Spinal cord (tissue), 10 donors: ENCODE results near the gene TRIM50. TPM values are rescaled to one million over a fixed set of nuclear protein-coding genes. Genes with fewer than 3 reads are reported as not detected.
"Not testable (repeated sequence)": the region's sequence is repeated elsewhere in the genome, so short reads cannot be mapped to it uniquely, and the experiment has no call there.

Experiments used
- DNase-seq, 6 donors: peaks; one replicate each; pipeline versions ENCODE4 v3.0.0 to v3.0.0-alpha.2; 2013 to 2015; ENCODE audit warnings: low spot score in 6 of 6, low read depth in 4 of 6
- H3K27ac ChIP-seq: one replicate; pipeline ENCODE4 v1.5.1; 2013; ENCODE audit warnings: low read depth, low read length, control low read depth
- H3K27me3 ChIP-seq: one replicate; pipeline ENCODE4 v1.6.1; 2013; ENCODE audit warnings: low read length; ENCODE audit not compliant: control insufficient read depth, insufficient read depth
- H3K36me3 ChIP-seq: one replicate; pipeline ENCODE4 v1.6.1; 2013; ENCODE audit warnings: low read length; ENCODE audit not compliant: control insufficient read depth, insufficient read depth
- H3K4me1 ChIP-seq: one replicate; pipeline ENCODE4 v1.6.1; 2013; ENCODE audit warnings: low read length; ENCODE audit not compliant: control insufficient read depth, insufficient read depth
- H3K4me3 ChIP-seq: one replicate; pipeline ENCODE4 v1.5.1; 2013; ENCODE audit warnings: low read depth, low read length, control low read depth
- H3K9me3 ChIP-seq: one replicate; pipeline ENCODE4 v1.6.1; 2013; ENCODE audit warnings: low read length; ENCODE audit not compliant: control insufficient read depth, insufficient read depth
- WGBS: methylation state at CpG from one replicate; pipeline ENCODE4 v1.1.5; 2013; ENCODE audit warnings: missing lambda C conversion rate; ENCODE audit not compliant: insufficient coverage; 5-methylcytosine and 5-hydroxymethylcytosine counted together
- polyA plus RNA-seq, 2 donors: library from polyadenylated mRNA; unstranded; fragments of 120-200 nt; gene quantifications; one replicate each; pipeline ENCODE4 v1.2.1, GENCODE V29; 2013; ENCODE audit not compliant: insufficient read length in 2 of 2
- total RNA-seq, 2 donors: library from RNA; depleted of rRNA in 1 of 2; stranded (reverse); fragments of 120-200 nt in 1 of 2; fragments of >200 nt in 1 of 2; gene quantifications; one replicate each; pipeline versions ENCODE4 v1.2.3 to v1.2.4, GENCODE V29; 2013 to 2014
- donor health status: healthy.

TRIM50 gene
- total and polyA plus RNA-seq, 4 donors: 0.16 to 0.92 (median 0.22) TPM; not detected in 1

DNA sequence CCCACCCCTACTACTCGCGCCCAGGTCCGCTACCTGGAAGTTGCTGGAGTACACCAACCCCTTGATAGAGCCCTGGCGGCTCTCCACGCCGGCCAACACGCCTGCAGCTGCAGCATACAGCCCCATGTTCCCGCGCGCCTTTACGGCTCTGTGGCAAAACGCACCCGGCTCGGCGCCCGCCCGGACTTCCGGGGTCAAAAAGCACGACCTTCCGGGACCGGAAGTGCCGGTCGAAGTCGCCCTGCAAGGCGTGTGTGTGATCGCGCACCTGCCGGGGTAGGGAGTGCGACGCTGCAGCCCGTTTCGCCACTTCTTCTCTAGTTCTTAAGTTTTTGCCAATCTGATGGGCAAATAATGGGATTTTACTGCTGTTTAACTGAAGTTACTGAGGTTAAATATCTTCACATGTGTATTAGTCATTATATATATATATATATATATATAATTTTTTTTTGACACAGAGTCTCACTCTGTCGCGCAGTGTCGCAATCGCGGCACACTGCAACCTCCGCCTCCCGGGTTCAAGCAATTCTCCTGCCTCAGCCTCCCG, 19.1 kb downstream of the TRIM50 start, which contains the start of gene NSUN5:
NSUN5 (minus strand) TSS at position 162 of the 550 bp plus-strand sequence; CDS start at position 126, 36 bp downstream.
- no peak within 1 kb of the TSS for H3K27ac ChIP-seq
- peaks cover 33% of the 10 kb centered on the region for H3K36me3 ChIP-seq
- 0% methylated on average over 31 of the region's 40 CpGs for WGBS

DNA sequence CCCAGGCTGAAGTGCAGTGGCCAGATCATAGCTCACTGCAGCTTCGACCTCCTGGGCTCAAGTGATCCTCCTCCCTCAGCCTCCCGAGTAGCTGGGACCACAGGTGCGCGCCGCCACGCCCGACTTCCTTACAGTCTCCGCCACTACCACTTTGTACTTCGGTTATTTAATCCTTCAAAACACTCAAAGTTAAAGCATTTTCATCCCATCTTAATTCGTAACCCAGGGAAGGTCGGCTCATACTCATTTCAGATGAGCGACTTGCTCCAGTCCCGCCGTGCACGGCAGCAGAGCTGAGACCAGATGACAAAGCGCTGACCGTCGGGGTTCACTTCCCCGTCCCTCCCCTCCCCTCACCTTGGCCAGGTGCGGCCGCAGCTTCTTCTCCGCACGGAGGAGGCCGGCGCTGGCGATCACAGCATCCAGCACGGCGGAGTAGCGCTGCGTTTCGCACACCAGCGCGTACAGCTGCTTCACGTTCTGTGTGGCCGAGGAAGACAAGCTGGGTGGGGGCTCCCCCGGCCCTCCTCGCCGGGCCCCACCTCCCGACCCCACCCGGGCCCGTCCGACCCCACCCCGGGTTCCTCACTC, 19.7 kb downstream of the TRIM50 start:
- peak overlapping the region; percentile 60 for H3K4me3 ChIP-seq
- no peak overlapping the region for H3K27ac ChIP-seq
- no peak for DNase-seq
- peaks cover 15% of the 10 kb centered on the region for H3K4me1 ChIP-seq
- H3K36me3 ChIP-seq: peaks cover 37% of the 10 kb centered on the region
- no peaks in the 10 kb centered on the region for H3K9me3 ChIP-seq
- WGBS: 12% methylated on average over 37 of the region's 43 CpGs
- H3K27me3 ChIP-seq: no peaks in the 10 kb centered on the region

More for the DNA sequence above, 19.1 kb downstream of the TRIM50 start, which contains the start of gene NSUN5:
- H3K9me3 ChIP-seq: no peaks in the 10 kb centered on the region
- peak within 1 kb of the TSS; percentile 60 for H3K4me3 ChIP-seq
- peaks cover 15% of the 10 kb centered on the region for H3K4me1 ChIP-seq
- DNase-seq: peak; percentile 40 to 94 (median 70)
- no peaks in the 10 kb centered on the region for H3K27me3 ChIP-seq

DNA sequence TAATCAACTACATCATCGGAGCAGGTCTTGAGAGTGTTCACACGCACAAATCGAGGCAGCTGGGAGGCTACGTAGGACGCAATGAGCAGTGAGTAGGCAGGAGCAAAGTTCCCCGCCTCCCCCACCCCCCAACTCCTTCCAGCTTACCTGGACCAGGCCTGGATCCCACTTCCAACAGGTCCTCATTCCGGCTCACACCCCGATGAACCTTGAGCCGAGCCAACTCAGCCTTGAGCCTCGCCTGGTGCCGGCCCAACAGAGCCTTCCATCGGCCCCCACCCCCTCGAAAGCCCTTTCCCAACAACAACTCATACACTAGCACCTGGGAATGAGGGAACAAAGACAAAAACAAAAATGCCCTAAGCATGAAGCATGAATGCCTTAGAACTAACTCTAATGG, 20.4 kb downstream of the TRIM50 start:
- no peak overlapping the region for H3K4me3 ChIP-seq
- H3K9me3 ChIP-seq: no peaks in the 10 kb centered on the region
- H3K36me3 ChIP-seq: peaks cover 35% of the 10 kb centered on the region
- whole genome bisulfite sequencing: 93% methylated on average over 10 of the region's 13 CpGs
- no peaks in the 10 kb centered on the region for H3K27me3 ChIP-seq
- DNase-seq: no peak
- no peak overlapping the region for H3K27ac ChIP-seq
- H3K4me1 ChIP-seq: peaks cover 15% of the 10 kb centered on the region

DNA sequence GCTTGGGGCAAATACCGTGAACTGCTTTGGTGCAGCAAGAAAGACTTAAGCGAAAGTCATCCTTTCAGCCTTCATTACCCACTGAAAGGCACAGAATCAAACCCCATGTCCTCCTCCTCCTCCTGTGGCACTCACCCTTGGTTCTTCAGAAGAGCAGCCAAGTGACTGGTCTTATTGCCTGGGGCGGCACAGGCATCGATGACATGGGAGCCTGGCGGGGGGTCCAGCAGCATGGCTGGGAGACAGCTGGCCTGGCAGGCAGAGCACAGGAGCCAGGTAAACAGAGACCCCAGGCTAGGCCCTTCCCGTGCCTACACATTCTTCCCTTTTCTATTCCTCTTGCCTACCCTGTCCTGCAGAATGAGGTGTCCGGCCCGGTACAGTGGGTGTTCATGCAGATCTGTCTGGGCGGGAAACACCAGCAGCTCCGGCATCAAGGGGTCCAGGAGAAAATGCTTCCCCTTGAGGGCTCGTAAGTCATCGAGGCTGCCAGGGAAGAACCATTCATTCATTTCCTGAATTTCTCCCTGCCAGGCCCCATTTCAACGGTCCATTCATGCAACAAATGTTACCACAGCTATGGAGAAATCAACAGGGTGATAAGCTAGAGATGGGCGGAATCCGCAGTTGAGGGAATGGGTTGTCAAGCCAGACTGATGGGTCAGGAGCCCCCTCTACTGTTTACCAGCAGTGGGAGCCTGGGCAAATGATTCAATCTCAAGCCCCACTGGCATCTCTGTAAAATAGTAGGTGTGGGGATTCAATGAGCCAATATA, 23.1 kb downstream of the TRIM50 start:
- WGBS: 90% methylated on average over 5 of the region's 15 CpGs
- Histone ChIP-seq H3K36me3 (peaks cover 37% of the 10 kb centered on the region), H3K4me1 (peaks cover 15% of the 10 kb centered on the region)
- not testable (repeated sequence) for H3K4me3 ChIP-seq, H3K27me3 ChIP-seq, H3K27ac ChIP-seq, DNase-seq, H3K9me3 ChIP-seq

DNA sequence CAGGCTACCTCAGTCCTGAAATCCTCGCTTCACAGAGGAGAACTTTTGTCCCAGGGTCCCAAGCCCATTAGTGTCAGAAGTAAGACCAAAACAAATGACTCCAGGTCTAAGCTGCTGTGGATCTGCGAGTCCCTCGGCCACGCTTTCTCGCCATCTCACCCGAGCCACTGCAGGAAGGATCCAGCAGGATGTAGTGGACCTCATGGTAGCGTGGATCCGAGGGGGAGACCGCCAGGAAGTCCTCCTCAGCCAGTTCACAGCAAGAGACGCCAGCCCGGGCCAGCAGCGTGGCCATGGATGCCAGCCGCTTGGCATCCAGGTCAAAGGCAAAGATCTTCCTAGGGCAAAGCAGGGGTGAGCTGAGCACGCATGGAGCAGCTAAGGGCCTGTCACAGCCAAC, 23.8 kb downstream of the TRIM50 start:
- 97% methylated on average over 14 of the region's 14 CpGs for WGBS
- no peaks in the 10 kb centered on the region for H3K27me3 ChIP-seq
- H3K9me3 ChIP-seq: no peaks in the 10 kb centered on the region
- H3K27ac ChIP-seq: no peak overlapping the region
- H3K4me1 ChIP-seq: peaks cover 11% of the 10 kb centered on the region
- no peak overlapping the region for H3K4me3 ChIP-seq
- H3K36me3 ChIP-seq: peaks cover 37% of the 10 kb centered on the region
- DNase-seq: no peak

DNA sequence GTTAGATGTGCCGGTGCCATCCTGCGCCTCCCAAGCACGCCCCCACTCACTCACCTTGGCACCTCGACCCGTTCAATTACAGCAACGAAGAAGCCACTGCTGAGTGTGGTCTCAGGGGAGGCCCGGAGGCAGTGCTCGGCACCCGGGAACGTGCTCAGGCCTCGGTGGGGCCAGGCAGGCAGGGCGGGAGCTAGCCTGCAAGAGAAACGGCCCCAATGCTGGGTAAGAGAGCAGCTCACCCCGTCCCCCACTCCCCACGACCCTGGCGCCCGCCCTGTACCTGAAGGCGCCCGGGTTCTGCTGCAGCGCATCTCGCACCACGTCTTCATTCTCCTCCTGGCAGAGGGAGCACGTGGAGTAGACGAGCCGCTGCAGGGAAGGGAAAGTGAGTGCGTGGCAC, 24.3 kb downstream of the TRIM50 start:
- Histone ChIP-seq H3K27me3 (no peaks in the 10 kb centered on the region), H3K9me3 (no peaks in the 10 kb centered on the region), H3K4me1 (peaks cover 7% of the 10 kb centered on the region), H3K27ac (no peak overlapping the region), H3K4me3 (no peak overlapping the region), H3K36me3 (peaks cover 37% of the 10 kb centered on the region)
- DNase-seq: no peak
- WGBS: 95% methylated on average over 24 of the region's 26 CpGs

DNA sequence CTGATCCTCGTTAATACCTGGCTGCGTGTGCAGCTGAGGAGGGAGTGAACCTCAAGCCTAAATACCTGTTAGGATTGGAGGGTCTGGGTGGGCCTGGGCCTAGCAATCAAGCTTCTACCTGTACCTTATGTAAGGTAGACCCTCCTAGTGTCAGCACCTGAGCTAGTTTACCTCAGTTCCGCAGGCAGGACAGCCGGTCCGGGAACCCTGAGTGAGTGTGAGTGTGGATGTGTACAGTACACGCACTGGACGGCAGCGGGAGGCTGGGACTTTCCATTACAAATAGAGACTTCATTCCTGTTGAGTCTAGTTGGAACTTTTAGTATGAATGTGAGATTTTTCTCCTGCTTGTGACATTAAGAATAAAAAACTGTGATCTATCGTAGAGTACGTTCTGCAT, 25.0 kb downstream of the TRIM50 start:
- H3K4me3 ChIP-seq, H3K27me3 ChIP-seq, DNase-seq, H3K27ac ChIP-seq, H3K9me3 ChIP-seq, H3K4me1 ChIP-seq: not testable (repeated sequence)
- 100% methylated on average over 2 of the region's 10 CpGs for WGBS
- H3K36me3 ChIP-seq: peaks cover 37% of the 10 kb centered on the region

DNA sequence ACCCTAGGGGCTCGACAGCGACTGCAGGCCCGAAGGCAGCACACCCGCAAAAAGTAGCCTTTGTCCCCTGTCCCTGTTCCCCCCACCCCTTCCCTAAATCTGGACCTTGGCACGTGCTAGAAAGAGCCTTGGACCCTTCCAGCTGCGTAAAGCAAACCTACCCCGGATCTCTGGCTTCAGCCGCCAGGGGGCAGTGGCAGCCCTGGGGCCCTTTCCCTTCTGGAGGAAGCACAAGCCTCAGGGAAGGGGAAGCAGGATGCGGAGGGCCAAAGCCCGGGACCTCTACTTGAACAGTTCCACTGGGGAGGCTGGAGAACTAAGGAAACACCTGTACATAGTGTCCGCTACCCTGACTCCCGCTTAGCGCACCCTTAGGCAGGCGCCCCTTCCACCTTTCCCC, 26.8 kb downstream of the TRIM50 start:
- H3K36me3 ChIP-seq: peaks cover 28% of the 10 kb centered on the region
- not testable (repeated sequence) for H3K4me3 ChIP-seq, H3K4me1 ChIP-seq, H3K27ac ChIP-seq, DNase-seq, H3K27me3 ChIP-seq, H3K9me3 ChIP-seq
- WGBS: no CpG with 5 or more reads among the region's 14 CpGs

DNA sequence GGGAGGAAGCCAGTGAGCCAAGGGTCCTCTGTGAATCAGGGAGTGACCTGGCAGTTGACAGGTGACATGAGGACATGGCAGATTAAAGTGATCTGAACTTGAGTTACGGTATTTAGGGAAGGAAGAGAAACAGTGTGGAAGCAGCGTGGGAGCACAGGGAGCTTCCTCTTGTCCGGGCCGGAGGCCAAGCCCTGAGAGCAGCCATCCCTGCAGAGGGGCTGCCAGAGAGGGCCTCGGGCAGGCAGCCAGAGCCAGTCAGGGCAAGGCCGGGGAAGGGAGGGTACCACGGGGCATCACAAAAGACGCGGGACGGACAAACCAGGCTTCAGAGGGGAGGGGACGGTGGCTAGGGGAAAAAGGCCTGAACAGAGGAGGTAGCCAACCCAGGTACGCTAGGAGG, 28.1 kb downstream of the TRIM50 start:
- H3K4me1 ChIP-seq, H3K27ac ChIP-seq, H3K9me3 ChIP-seq, H3K4me3 ChIP-seq, DNase-seq, H3K27me3 ChIP-seq: not testable (repeated sequence)
- H3K36me3 ChIP-seq: peaks cover 18% of the 10 kb centered on the region
- no CpG with 5 or more reads among the region's 12 CpGs for WGBS
